ENCODE data around the gene B3GALT4. TPM values are rescaled to one million over a fixed set of nuclear protein-coding genes. Genes with fewer than 3 reads are reported as not detected.

B3GALT4 gene
- total RNA-seq, 4 donors from 2014 or later: 7.3 to 20.7 (median 16.9) TPM

DNA sequence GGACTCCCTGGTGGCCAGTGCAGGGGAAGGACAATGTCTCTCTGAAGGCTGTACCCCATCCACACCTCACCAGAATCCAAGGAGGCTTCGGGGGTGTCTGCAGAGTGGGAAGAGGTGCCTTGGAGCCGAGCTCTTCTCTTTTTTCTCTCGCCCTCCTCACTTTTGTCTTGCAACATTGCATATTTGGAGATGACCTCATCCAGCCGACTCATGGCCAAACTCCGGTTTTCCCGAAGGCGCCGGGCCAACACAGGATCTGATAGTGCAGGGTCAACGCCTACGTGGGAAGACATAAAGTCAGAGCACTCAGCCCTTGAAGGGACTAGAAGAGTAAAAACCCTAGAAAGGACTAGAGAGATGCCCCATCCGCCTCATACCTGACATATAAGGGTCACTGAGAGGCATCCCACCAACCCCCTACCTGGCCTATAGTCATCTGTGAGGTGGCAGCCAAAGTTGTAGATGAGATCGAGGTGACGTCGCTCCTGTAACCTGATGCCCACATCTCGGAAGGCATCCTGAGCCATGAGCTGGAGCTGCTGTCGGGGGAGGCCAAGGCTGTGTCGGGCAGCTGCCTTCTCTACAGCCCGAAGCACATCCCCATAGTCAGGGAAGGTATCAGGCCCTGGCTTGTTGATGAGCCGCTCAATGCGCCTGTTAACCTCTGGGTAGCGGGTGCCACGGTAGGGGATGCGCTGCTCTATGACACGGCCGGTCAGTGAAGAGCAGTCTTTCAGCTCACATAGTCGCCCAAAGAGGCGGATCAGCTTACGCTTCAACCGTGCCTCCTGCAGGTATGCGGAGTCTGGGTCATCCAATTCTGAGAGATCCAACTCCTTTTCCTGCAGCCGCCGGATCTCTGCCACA, 43.6 kb downstream of the B3GALT4 start:
- TF ChIP-seq, protein P1, sequence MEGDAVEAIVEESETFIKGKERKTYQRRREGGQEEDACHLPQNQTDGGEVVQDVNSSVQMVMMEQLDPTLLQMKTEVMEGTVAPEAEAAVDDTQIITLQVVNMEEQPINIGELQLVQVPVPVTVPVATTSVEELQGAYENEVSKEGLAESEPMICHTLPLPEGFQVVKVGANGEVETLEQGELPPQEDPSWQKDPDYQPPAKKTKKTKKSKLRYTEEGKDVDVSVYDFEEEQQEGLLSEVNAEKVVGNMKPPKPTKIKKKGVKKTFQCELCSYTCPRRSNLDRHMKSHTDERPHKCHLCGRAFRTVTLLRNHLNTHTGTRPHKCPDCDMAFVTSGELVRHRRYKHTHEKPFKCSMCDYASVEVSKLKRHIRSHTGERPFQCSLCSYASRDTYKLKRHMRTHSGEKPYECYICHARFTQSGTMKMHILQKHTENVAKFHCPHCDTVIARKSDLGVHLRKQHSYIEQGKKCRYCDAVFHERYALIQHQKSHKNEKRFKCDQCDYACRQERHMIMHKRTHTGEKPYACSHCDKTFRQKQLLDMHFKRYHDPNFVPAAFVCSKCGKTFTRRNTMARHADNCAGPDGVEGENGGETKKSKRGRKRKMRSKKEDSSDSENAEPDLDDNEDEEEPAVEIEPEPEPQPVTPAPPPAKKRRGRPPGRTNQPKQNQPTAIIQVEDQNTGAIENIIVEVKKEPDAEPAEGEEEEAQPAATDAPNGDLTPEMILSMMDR (IDR thresholded peaks at IDR 0.05; ENCODE audit: low read depth): no peak

DNA sequence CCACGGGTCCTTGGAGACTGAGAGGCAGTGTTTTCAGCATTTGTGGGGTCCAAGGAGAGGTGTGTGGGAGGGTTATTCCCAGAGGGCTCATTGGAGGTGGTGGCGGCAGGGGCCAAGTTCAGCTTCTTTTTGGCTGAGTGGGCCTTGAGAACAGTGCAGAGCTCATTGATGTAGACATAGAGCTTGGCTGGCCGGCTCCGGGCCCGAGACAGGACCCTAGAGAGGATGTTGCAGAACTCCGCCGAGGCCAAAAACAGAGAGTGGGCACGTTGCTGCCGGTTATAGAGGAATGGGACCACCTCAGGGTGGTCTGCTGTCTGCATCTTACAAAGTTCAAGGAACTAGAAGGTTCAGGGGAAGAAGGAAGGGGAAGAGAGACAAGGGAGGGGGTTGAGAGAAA, 44.3 kb downstream of the B3GALT4 start:
- TF ChIP-seq, protein P1 (IDR thresholded peaks at IDR 0.05; ENCODE audit: low read depth): no peak

DNA sequence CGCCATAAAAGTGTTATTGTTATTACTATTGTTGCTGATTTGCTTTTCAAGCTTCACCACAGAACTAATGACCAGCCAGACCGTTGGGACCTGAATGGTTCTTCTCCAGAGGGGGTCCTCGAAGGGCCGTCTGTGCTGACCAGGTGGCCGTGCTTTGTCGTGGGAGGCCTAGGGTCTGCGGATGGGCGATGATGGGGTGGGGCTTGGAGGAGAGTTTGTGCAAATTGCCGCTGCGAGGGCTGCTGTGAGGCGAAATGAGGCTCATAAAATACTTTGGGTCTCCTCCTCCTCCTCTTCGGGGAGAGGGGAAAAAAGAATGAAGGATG, 46.7 kb downstream of the B3GALT4 start:
- TF ChIP-seq, protein P1 (IDR thresholded peaks at IDR 0.05; ENCODE audit: low read depth): no peak

DNA sequence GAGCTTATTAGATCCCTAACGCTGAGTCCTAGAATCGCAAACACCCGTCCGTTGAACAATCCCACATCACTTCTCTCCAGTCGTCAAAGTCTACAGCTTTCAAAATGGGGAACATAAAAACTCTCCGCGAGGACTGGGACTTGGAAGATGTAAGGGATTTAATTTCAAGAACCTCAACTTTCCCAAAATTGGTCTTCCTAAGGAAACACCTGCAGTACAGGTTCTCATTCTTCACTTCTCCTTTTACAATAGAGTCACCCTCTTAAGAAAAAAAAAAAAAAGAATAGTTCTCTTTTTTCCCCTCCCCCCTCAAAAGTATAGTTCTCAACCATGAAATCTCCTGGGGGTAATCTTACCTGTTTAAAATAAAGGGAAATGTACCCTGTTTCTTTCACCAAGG, 47.2 kb downstream of the B3GALT4 start:
- TF ChIP-seq, protein P1 (IDR thresholded peaks at IDR 0.05; ENCODE audit: low read depth): no peak

Other genes starting within 250 kb of the B3GALT4 start
- 100 to 1,000 TPM in 3 of 4 donors, 10 to 100 TPM in 1; 38.2 to 354 (median 131) TPM for gene HLA-DPA1, start 203.5 kb upstream of the B3GALT4 start, total RNA-seq
- gene HLA-DPB1, start 201.1 kb upstream of the B3GALT4 start, total RNA-seq: 100 to 1,000 TPM in 1 of 4 donors, 10 to 100 TPM in 3; 43.9 to 256 (median 83.0) TPM
- under 1 TPM in 3 of 4 donors, not detected in 1; 0.17 to 0.75 (median 0.66) TPM for gene COL11A2, start 84.7 kb upstream of the B3GALT4 start, total RNA-seq
- gene RXRB, start 76.5 kb upstream of the B3GALT4 start, total RNA-seq: 10 to 100 TPM; 17.3 to 27.7 (median 24.8) TPM
- 10 to 100 TPM; 49.0 to 54.9 (median 52.5) TPM for gene SLC39A7, start 76.3 kb upstream of the B3GALT4 start, total RNA-seq
- gene HSD17B8, start 72.5 kb upstream of the B3GALT4 start, total RNA-seq: 10 to 100 TPM in 3 of 4 donors, 1 to 10 TPM in 1; 5.1 to 22.0 (median 16.2) TPM
- gene RING1, start 68.6 kb upstream of the B3GALT4 start, total RNA-seq: 10 to 100 TPM in 2 of 4 donors, 1 to 10 TPM in 2; 7.3 to 19.0 (median 10.5) TPM
- gene VPS52, start 5.2 kb upstream of the B3GALT4 start, total RNA-seq: 10 to 100 TPM; 27.2 to 59.2 (median 32.7) TPM
- gene RPS18, start 5.0 kb upstream of the B3GALT4 start, total RNA-seq: 1,000 to 10,000 TPM; 2,263 to 3,298 (median 2,623) TPM
- 10 to 100 TPM; 40.7 to 62.9 (median 50.6) TPM for gene WDR46, start 12.1 kb downstream of the B3GALT4 start, total RNA-seq
- gene PFDN6, start 12.5 kb downstream of the B3GALT4 start, total RNA-seq: 10 to 100 TPM; 17.1 to 31.0 (median 23.4) TPM
- gene RGL2, start 21.8 kb downstream of the B3GALT4 start, total RNA-seq: 10 to 100 TPM; 16.0 to 45.8 (median 42.5) TPM
- gene TAPBP, start 37.0 kb downstream of the B3GALT4 start, total RNA-seq: 10 to 100 TPM; 36.2 to 77.0 (median 50.5) TPM
- gene ZBTB22, start 40.6 kb downstream of the B3GALT4 start, total RNA-seq: 10 to 100 TPM in 2 of 4 donors, 1 to 10 TPM in 2; 5.9 to 16.8 (median 9.0) TPM
- 10 to 100 TPM; 26.3 to 47.1 (median 33.5) TPM for gene DAXX, start 45.8 kb downstream of the B3GALT4 start, total RNA-seq
- 1 to 10 TPM in 2 of 4 donors, under 1 TPM in 1, not detected in 1; 0.33 to 4.4 (median 3.9) TPM for gene KIFC1, start 114.7 kb downstream of the B3GALT4 start, total RNA-seq
- 10 to 100 TPM; 21.4 to 84.0 (median 48.3) TPM for gene PHF1, start 133.9 kb downstream of the B3GALT4 start, total RNA-seq
- 10 to 100 TPM; 66.7 to 92.6 (median 79.6) TPM for gene CUTA, start 141.0 kb downstream of the B3GALT4 start, total RNA-seq
- gene SYNGAP1, start 142.9 kb downstream of the B3GALT4 start, total RNA-seq: 1 to 10 TPM; 6.2 to 7.3 (median 7.1) TPM
- 1 to 10 TPM; 1.1 to 2.8 (median 2.5) TPM for gene ZBTB9, start 177.5 kb downstream of the B3GALT4 start, total RNA-seq